SK-N-SH (cell line): ENCODE data around the gene TGFBI. TPM values are rescaled to one million over a fixed set of nuclear protein-coding genes. Genes with fewer than 3 reads are reported as not detected.

Experiments
- CHD2 ChIP-seq: fragments of 150-350 bp; IDR thresholded peaks from 2 replicates; pipeline ENCODE4 v1.6.1; 2018; ENCODE audit warnings: low read length; ENCODE audit not compliant: partially characterized antibody
- ELF1 ChIP-seq: IDR thresholded peaks from 2 replicates; pipeline ENCODE4 v1.4.0; 2012
- EZH2phosphoT487 ChIP-seq: fragments of 200-600 bp; sonication (generic); IDR thresholded peaks from 2 replicates; pipeline ENCODE4 v1.6.1; 2017; ENCODE audit warnings: low read depth, mixed run types, mild to moderate bottlenecking, antibody characterized with exemption, moderate library complexity, borderline replicate concordance
- FOSL2 ChIP-seq: IDR thresholded peaks from 2 replicates; pipeline ENCODE4 v1.4.0; 2012; ENCODE audit warnings: low read depth, mild to moderate bottlenecking, moderate library complexity, borderline replicate concordance
- FOXM1 ChIP-seq: IDR thresholded peaks from 2 replicates; pipeline ENCODE4 v1.4.0; 2012; ENCODE audit warnings: low read depth, mild to moderate bottlenecking
- GATA2 ChIP-seq: sonication (generic); formaldehyde crosslinking; IDR thresholded peaks from 2 replicates; pipeline ENCODE4 v1.5.0; 2020; ENCODE audit warnings: mild to moderate bottlenecking, missing genetic modification reagents
- JUND ChIP-seq: IDR thresholded peaks from 2 replicates; pipeline ENCODE4 v1.4.0; 2012
- MEF2A ChIP-seq: IDR thresholded peaks from 2 replicates; pipeline ENCODE4 v1.4.0; 2012; ENCODE audit warnings: low read depth, borderline replicate concordance
- NFIC ChIP-seq: IDR thresholded peaks from 2 replicates; pipeline ENCODE4 v1.4.0; 2012; ENCODE audit warnings: borderline replicate concordance
- POLR2AphosphoS5 ChIP-seq: IDR thresholded peaks from 2 replicates; pipeline ENCODE4 v1.6.1; 2012; ENCODE audit warnings: low read depth, low read length
- RAD21 ChIP-seq: IDR thresholded peaks from 2 replicates; pipeline ENCODE4 v1.6.1; 2012; ENCODE audit warnings: mild to moderate bottlenecking, low read length
- RFX5 ChIP-seq: IDR thresholded peaks from 2 replicates; pipeline ENCODE4 v1.6.1; 2012; ENCODE audit warnings: mild to moderate bottlenecking, improper control_type of control experiment, low read length
- RXRA ChIP-seq: IDR thresholded peaks from 2 replicates; pipeline ENCODE4 v1.4.0; 2012; ENCODE audit warnings: low read depth, mild to moderate bottlenecking, borderline replicate concordance
- SMC3 ChIP-seq: IDR thresholded peaks from 2 replicates; pipeline ENCODE4 v1.6.1; 2012; ENCODE audit warnings: low read depth, low read length, improper control_type of control experiment
- TAF1 ChIP-seq: IDR thresholded peaks from 2 replicates; pipeline ENCODE4 v1.6.1; 2012; ENCODE audit warnings: low read depth, mild to moderate bottlenecking, low read length, moderate library complexity, borderline replicate concordance
- YY1 ChIP-seq: IDR thresholded peaks from 2 replicates; pipeline ENCODE4 v1.4.0; 2012; ENCODE audit warnings: low read depth, mild to moderate bottlenecking
- polyA plus RNA-seq, 3 experiments: library from polyadenylated mRNA; depleted of rRNA; stranded (reverse); fragments of >200 nt; gene quantifications; 2 replicates each; pipeline ENCODE4 v1.2.3, GENCODE V29; 2012
- TF ChIP-seq, protein P1 (sequence below): fragments of 200-600 bp; sonication (generic); IDR thresholded peaks from 2 replicates; pipeline ENCODE4 v1.6.1; 2017; ENCODE audit warnings: antibody characterized with exemption, mild to moderate bottlenecking, moderate library complexity
- TF ChIP-seq, protein P2 (sequence below): fragments of 150-350 bp; IDR thresholded peaks from 2 replicates; pipeline ENCODE4 v1.6.1; 2017; ENCODE audit warnings: antibody characterized with exemption, low read length, low read depth, borderline replicate concordance
- TF ChIP-seq, protein P3 (sequence below): fragments of 150-350 bp; IDR thresholded peaks from 2 replicates; pipeline ENCODE4 v1.6.1; 2016; ENCODE audit warnings: mild to moderate bottlenecking, low read depth, low read length
- TF ChIP-seq, protein P4 (sequence below): IDR thresholded peaks from 2 replicates; pipeline ENCODE4 v1.6.1; 2012; ENCODE audit warnings: mild to moderate bottlenecking, low read depth, low read length, moderate library complexity
- TF ChIP-seq, protein P5 (sequence below): IDR thresholded peaks from 2 replicates; pipeline ENCODE4 v1.4.0; 2012; ENCODE audit warnings: low read depth, borderline replicate concordance

The TGFBI gene
- polyA plus RNA-seq, 1 of the 3 experiments (the other 2 are of a cell fraction): 2,678 TPM

DNA sequence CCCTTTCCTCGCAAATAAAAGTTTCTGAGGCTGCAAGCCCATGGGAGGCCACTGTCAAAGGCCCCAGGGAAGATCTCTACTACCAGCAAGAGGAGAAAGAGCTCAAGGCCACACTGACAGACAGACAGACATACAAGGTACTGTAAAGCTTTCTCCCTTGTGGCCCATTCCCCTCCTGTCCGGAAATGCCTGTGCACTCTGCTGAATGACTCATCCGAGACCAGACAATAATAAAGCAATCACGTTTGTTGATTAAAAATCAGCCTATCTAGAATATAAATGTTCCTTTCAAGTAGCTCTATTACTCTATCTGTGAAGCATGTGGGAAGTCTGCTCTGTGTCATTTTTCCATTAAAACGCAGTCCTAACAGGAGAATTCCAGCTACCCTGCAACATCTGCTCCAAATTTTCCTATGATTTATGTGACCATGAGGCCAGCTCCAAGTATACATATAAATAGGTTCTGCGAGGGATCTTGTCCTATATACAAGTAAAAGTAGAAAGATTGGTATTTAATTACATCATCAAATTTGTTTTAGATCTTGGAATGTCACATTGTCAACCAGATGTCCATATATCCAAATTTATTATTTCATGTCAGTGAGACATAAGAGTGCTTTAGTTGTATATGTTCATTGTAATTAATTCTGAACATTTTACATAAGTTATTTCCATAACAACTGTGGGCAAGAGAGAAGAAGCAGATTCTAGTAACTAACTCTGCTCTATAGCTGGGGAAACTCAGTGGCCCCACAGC, 34.7 kb upstream of the TGFBI start (continued):
- TF ChIP-seq JUND: peak; percentile 93
- TF ChIP-seq, protein P1, sequence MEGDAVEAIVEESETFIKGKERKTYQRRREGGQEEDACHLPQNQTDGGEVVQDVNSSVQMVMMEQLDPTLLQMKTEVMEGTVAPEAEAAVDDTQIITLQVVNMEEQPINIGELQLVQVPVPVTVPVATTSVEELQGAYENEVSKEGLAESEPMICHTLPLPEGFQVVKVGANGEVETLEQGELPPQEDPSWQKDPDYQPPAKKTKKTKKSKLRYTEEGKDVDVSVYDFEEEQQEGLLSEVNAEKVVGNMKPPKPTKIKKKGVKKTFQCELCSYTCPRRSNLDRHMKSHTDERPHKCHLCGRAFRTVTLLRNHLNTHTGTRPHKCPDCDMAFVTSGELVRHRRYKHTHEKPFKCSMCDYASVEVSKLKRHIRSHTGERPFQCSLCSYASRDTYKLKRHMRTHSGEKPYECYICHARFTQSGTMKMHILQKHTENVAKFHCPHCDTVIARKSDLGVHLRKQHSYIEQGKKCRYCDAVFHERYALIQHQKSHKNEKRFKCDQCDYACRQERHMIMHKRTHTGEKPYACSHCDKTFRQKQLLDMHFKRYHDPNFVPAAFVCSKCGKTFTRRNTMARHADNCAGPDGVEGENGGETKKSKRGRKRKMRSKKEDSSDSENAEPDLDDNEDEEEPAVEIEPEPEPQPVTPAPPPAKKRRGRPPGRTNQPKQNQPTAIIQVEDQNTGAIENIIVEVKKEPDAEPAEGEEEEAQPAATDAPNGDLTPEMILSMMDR: no peak
- TF ChIP-seq, protein P2, sequence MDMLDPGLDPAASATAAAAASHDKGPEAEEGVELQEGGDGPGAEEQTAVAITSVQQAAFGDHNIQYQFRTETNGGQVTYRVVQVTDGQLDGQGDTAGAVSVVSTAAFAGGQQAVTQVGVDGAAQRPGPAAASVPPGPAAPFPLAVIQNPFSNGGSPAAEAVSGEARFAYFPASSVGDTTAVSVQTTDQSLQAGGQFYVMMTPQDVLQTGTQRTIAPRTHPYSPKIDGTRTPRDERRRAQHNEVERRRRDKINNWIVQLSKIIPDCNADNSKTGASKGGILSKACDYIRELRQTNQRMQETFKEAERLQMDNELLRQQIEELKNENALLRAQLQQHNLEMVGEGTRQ: no peak
- peak; percentile 80 for TF ChIP-seq CHD2
- TF ChIP-seq EZH2phosphoT487: no peak
- TF ChIP-seq MEF2A: peak; percentile 75
- TF ChIP-seq SMC3: peak; percentile 33; the same call in 1 of the 2 replicates
- peak; percentile 96 for TF ChIP-seq FOXM1
- peak; percentile 84 for TF ChIP-seq GATA2 (CRISPR knock-in tag)
- TF ChIP-seq RXRA: peak; percentile 88
- peak; percentile 98 for TF ChIP-seq POLR2AphosphoS5
- TF ChIP-seq NFIC: peak; percentile 89
- peak; percentile 85 for TF ChIP-seq FOSL2
- no peak; the same call in 1 of the 2 replicates for TF ChIP-seq RFX5
- 0 out of 2 replicates have a peak, but pooled peaks have one; percentile 14 for TF ChIP-seq YY1
- TF ChIP-seq, protein P3, sequence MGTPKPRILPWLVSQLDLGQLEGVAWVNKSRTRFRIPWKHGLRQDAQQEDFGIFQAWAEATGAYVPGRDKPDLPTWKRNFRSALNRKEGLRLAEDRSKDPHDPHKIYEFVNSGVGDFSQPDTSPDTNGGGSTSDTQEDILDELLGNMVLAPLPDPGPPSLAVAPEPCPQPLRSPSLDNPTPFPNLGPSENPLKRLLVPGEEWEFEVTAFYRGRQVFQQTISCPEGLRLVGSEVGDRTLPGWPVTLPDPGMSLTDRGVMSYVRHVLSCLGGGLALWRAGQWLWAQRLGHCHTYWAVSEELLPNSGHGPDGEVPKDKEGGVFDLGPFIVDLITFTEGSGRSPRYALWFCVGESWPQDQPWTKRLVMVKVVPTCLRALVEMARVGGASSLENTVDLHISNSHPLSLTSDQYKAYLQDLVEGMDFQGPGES: no peak
- TF ChIP-seq, protein P4, sequence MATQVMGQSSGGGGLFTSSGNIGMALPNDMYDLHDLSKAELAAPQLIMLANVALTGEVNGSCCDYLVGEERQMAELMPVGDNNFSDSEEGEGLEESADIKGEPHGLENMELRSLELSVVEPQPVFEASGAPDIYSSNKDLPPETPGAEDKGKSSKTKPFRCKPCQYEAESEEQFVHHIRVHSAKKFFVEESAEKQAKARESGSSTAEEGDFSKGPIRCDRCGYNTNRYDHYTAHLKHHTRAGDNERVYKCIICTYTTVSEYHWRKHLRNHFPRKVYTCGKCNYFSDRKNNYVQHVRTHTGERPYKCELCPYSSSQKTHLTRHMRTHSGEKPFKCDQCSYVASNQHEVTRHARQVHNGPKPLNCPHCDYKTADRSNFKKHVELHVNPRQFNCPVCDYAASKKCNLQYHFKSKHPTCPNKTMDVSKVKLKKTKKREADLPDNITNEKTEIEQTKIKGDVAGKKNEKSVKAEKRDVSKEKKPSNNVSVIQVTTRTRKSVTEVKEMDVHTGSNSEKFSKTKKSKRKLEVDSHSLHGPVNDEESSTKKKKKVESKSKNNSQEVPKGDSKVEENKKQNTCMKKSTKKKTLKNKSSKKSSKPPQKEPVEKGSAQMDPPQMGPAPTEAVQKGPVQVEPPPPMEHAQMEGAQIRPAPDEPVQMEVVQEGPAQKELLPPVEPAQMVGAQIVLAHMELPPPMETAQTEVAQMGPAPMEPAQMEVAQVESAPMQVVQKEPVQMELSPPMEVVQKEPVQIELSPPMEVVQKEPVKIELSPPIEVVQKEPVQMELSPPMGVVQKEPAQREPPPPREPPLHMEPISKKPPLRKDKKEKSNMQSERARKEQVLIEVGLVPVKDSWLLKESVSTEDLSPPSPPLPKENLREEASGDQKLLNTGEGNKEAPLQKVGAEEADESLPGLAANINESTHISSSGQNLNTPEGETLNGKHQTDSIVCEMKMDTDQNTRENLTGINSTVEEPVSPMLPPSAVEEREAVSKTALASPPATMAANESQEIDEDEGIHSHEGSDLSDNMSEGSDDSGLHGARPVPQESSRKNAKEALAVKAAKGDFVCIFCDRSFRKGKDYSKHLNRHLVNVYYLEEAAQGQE: no peak; the same call in 1 of the 2 replicates
- 0 out of 2 replicates have a peak, but pooled peaks have one; percentile 36 for TF ChIP-seq RAD21
- peak; percentile 54; the same call in 1 of the 2 replicates for TF ChIP-seq ELF1
- TF ChIP-seq TAF1: no peak
- TF ChIP-seq, protein P5, sequence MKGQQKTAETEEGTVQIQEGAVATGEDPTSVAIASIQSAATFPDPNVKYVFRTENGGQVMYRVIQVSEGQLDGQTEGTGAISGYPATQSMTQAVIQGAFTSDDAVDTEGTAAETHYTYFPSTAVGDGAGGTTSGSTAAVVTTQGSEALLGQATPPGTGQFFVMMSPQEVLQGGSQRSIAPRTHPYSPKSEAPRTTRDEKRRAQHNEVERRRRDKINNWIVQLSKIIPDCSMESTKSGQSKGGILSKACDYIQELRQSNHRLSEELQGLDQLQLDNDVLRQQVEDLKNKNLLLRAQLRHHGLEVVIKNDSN: peak; percentile 39; the same call in 1 of the 2 replicates
- TF ChIP-seq, all 33 proteins: peak for 24
